NT2/D1 (cell line): Measurements from ENCODE around the gene ZBTB16.

Experiments used
- SUZ12 ChIP-seq: IDR thresholded peaks from 2 replicates; pipeline ENCODE4 v1.6.1; 2011; ENCODE audit not compliant: insufficient read length, insufficient read depth; ENCODE audit errors: extremely low read depth
- YY1 ChIP-seq: IDR thresholded peaks from 2 replicates; pipeline ENCODE4 v1.6.1; 2011; ENCODE audit not compliant: insufficient read length, insufficient read depth
- ZNF274 ChIP-seq: IDR thresholded peaks from 2 replicates; pipeline ENCODE4 v1.6.1; 2011; ENCODE audit warnings: mild to moderate bottlenecking, low read depth, low read length

GRCh38 chr11:114085965-114086793, 26.7 kb downstream of the ZBTB16 start:
- TF ChIP-seq YY1 (no peak), ZNF274 (no peak), SUZ12 (no peak)
